ENCODE results near the gene CMTM4.
"Not testable (repeated sequence)": the region's sequence is repeated elsewhere in the genome, so short reads cannot be mapped to it uniquely, and the experiment has no call there.

Gene CMTM4

DNA sequence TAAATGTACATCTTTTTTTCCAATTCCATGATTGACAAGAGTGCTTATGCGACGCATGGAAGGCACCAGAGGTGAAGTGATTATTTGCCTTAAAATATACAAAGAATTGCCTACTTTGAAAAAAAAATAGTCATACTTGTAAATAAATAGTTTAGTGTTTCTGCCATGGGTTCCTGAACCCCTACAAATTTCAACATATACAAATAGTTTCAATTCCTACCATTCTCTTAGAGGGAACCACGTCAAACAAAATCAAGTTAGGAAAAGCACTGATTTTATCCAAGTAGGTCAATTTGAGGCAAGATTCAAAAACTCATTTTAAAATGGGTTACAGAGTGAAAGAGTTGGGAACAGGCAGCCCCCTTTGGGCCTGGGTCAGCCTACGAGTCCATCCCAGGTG lies 80.4 kb downstream of the CMTM4 start:
- no peak for DNase-seq (ENCODE audit: low read depth)
- in situ Hi-C loops (cut with HindIII; ENCODE audit: low sequenced_read_pairs): no loop called here
- no peak overlapping the region for H3K4me3 ChIP-seq (ENCODE audit: low read depth, low read length)
- TF ChIP-seq, protein P1, sequence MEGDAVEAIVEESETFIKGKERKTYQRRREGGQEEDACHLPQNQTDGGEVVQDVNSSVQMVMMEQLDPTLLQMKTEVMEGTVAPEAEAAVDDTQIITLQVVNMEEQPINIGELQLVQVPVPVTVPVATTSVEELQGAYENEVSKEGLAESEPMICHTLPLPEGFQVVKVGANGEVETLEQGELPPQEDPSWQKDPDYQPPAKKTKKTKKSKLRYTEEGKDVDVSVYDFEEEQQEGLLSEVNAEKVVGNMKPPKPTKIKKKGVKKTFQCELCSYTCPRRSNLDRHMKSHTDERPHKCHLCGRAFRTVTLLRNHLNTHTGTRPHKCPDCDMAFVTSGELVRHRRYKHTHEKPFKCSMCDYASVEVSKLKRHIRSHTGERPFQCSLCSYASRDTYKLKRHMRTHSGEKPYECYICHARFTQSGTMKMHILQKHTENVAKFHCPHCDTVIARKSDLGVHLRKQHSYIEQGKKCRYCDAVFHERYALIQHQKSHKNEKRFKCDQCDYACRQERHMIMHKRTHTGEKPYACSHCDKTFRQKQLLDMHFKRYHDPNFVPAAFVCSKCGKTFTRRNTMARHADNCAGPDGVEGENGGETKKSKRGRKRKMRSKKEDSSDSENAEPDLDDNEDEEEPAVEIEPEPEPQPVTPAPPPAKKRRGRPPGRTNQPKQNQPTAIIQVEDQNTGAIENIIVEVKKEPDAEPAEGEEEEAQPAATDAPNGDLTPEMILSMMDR (IDR thresholded peaks at IDR 0.05; ENCODE audit: low read depth, low read length, missing control alignments): no peak

DNA sequence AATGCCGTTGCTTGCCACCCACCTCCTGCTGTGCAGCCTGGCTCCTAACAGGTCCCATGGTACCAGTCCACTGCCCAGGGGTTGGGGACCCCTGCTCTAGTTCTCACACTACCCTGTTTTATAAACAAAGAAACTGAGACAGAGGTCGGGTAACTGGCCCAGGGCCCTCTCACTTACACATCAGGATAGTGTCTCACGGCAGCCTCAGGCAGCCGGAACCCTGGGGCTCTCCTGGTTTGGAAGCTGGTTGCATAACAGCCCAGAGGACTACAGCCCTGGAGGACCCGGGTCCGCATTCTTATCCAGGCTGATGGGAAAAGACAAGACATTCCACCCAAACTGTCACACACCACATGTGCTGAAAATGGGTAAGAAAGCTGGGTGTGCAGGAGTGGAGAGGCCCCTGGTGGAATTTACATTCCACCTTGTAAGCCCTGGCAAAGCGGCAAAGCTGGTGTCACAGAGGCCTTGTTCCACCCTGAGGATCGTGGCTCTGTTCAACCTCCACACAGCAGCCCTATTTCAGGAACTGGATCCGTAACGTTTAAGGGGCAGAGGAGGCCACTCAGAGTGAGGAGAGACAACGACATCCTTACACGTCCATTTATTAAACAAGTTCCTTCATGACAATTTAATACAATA lies 82.3 kb downstream of the CMTM4 start:
- in situ Hi-C loops (cut with HindIII; ENCODE audit: low sequenced_read_pairs): no loop called here
- no peak overlapping the region for H3K4me3 ChIP-seq (ENCODE audit: low read depth, low read length)
- DNase-seq (ENCODE audit: low read depth): no peak
- TF ChIP-seq, protein P1 (IDR thresholded peaks at IDR 0.05; ENCODE audit: low read depth, low read length, missing control alignments): no peak

DNA sequence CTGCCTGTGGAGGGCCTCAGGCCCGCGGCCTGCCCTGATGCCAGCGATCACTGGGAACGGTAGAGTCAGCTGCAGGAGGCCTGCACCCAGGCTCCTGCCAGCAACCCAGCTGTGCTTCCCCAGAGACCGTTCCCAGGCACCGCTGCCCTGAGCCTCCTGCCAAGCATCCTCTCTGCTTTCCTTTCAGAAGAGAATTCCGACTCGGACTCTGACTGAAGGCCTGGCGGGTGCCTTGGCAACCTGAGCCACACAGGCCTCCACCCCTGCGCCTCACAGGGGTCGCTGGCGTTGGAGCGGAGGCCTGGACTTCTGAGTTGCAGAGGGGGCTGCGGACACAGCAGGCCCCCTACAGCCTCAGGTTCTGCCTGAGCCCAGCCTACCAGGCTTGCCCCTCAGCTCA lies 84.1 kb downstream of the CMTM4 start:
- TF ChIP-seq, protein P1 (IDR thresholded peaks at IDR 0.05; ENCODE audit: low read depth, low read length, missing control alignments): no peak
- DNase-seq (ENCODE audit: low read depth): no peak
- in situ Hi-C loops (cut with HindIII; ENCODE audit: low sequenced_read_pairs): no loop called here
- H3K4me3 ChIP-seq (ENCODE audit: low read depth, low read length): no peak overlapping the region

DNA sequence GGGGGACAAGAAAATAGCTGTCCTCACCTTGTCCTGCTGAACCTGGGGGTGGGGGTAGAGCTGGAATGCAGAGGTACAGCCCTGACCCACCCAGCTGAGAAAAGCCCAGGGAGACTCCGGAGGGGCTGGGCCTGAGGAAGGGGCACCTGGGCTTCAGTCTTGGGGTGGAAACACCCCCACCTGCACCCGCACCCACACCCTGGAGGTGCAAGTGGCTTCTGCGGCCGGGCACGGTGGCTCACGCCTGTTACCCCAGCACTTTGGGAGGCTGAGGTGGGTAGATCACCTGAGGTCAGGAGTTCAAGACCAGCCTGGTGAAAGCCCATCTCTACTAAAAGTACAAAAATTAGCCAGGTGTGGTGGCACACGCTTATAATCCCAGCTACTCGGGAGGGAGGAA lies 84.6 kb downstream of the CMTM4 start:
- DNase-seq (ENCODE audit: low read depth); in situ Hi-C loops (cut with HindIII; ENCODE audit: low sequenced_read_pairs); H3K4me3 ChIP-seq (ENCODE audit: low read depth, low read length): not testable (repeated sequence)

DNA sequence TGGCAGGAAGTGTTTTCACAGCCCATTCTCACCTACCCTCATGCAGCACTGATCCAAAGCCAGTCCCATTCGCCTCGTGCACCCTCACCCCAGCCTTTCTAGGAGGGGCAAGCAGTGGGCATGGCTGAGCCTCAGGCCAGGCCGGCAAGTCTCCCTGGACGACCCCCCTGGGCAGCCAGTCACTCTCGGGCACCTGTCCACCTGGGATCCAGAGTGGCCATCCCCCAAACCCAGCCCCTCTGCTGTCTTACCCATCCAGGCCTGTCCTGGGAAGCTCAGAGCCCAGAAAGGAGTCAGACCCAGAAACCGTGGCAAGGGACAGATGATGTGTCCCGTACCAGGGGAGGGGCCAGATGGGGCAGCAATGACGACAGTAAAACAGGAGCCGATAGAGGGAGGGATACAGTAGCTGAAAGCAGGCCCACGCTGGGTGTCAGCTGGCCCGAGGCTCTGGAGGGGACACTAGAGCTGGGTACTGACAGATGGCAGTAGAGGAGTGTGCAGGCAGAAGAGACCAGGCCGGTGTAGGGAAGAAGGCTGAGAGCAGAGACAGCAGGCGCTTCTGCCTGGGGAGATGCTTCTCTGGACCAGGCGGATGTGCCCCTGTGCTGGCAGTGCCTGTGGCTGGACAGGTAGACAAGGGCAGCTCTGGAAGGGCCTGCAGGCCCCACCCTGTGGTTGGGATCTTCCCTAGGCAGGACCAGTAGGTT lies 86.3 kb downstream of the CMTM4 start:
- TF ChIP-seq, protein P1 (IDR thresholded peaks at IDR 0.05; ENCODE audit: low read depth, low read length, missing control alignments): no peak
- no peak overlapping the region for H3K4me3 ChIP-seq (ENCODE audit: low read depth, low read length)
- in situ Hi-C loops (cut with HindIII; ENCODE audit: low sequenced_read_pairs): no loop called here
- no peak for DNase-seq (ENCODE audit: low read depth)

DNA sequence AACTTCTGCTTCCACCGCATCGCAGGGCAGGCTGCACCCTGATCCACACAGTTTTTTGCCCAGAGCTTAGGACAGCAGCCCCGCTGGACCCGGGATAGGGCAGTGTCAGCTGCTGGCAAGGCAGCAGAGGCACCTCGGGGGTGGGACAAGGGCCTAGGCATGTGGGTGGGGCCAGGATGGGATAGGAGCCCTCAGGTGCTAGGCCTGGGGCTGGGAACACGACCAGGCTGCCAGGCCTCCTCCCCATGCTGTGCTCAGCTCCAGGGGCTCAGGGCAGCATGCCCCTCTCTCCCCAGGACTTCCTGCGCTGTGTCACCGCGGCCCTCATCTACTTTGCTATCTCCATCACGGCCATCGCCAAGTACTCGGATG lies 87.4 kb downstream of the CMTM4 start:
- in situ Hi-C loops (cut with HindIII; ENCODE audit: low sequenced_read_pairs): no loop called here
- TF ChIP-seq, protein P1 (IDR thresholded peaks at IDR 0.05; ENCODE audit: low read depth, low read length, missing control alignments): no peak
- H3K4me3 ChIP-seq (ENCODE audit: low read depth, low read length): no peak overlapping the region
- DNase-seq (ENCODE audit: low read depth): no peak

Measured in astrocyte of the cerebellum (primary cell).